HG02759 (cell line): Measurements from ENCODE around the gene FIBP.

Experiments used
- ATAC-seq: cut with Tn5 transposase; IDR thresholded peaks from one replicate; pipeline ENCODE4 v1.9.1; 2021; ENCODE audit warnings: mild to moderate bottlenecking, moderate library complexity; ENCODE audit not compliant: unreplicated experiment

FIBP gene

GRCh38 chr11:65860278-65861164 lies 27.8 kb downstream of the FIBP start, which contains the start of gene MUS81:
Gene MUS81 (plus strand): TSS chr11:65860433. CDS start chr11:65860754, 321 bp downstream.
- ATAC-seq = peak; percentile 28

GRCh38 chr11:65859812-65860277 lies 28.4 kb downstream of the FIBP start:
- no peak for ATAC-seq

DNA sequence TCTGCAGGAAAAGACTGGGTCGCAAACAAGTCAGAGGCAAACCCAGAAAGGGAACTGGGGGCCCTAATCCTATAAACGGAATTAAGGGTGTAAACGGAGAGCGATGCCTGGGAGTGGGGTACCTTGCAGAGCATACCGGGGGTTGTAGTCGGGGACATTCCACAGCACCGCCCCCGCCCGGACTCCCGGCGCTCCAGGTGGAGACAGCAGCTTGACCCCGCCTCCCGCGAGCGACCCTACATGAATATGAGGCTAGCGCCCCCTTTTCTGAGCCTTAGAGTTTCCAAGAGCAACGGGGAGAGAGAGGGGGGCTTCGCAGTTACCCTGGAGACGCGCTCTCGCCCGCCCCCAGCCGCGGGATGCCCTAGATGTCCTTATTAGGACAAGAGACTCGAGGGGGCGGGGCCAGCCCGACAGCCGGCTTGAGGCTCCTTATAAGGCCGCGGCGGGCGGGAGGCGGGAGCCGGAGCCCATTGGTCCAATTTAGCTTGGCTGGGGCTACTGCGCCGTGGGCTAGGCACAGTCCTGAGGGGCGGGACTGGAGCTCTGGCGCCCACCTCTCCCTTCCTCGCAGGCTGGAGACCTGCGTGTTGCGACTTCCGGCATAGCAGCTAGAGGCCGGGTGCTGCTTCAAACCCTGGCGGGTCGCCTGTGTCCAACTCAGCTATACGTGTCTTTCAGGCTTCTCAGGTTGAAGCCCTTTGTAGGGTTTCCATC lies 29.0 kb downstream of the FIBP start:
- peak; percentile 50 for ATAC-seq

DNA sequence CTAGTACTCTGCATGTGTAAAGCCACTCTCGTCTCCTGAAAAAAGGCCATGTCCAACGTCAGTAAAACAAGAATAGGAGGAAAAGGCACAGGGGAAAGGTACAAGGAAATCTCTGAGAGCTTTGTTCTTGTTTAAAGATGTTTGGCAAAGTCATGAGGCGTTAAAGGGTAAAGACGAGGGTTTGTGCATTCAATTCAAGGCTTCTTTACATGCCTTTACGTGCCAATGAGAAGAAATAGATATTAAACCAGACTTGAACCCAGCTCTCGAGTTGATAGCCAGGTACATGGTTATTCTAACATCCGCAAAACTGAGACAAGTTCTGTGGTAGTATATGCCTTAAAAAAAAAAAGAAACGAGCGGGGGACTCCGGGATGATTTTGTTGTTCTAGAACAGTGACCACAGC lies 29.6 kb downstream of the FIBP start:
- ATAC-seq = no peak

- ATAC-seq = peak; percentile 54
Measured at GRCh38 chr11:65857853-65858680, 30.2 kb downstream of the FIBP start, which contains the start of gene CFL1. Gene CFL1 (minus strand): TSS chr11:65858180. CDS start chr11:65858099, 81 bp downstream.

DNA sequence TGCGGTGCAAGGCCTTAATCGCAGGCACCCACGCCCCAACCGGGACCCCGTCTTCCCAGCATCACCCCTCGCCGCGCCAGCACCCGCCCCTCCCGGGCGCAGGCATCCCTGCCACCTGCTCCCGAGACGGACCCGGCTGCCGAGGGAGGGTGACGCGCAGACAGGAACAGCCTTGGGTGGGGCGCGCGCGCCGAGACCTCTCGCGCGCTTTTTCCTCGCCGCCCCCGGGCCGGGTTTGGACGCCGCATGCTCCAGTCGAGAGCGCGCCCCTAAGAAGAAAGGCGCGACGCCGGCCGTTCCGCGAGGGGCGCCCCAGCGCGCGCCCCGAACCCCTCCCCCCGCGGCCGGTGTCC lies 30.8 kb downstream of the FIBP start:
- peak; percentile 3 for ATAC-seq

GRCh38 chr11:65856689-65857499 lies 31.4 kb downstream of the FIBP start:
- ATAC-seq = peak; percentile 36

- no peak for ATAC-seq
Measured at GRCh38 chr11:65855927-65856363, 32.3 kb downstream of the FIBP start.

GRCh38 chr11:65854852-65855837 lies 33.1 kb downstream of the FIBP start:
- no peak for ATAC-seq

- no peak for ATAC-seq
Measured at GRCh38 chr11:65854161-65854592, 34.1 kb downstream of the FIBP start.

DNA sequence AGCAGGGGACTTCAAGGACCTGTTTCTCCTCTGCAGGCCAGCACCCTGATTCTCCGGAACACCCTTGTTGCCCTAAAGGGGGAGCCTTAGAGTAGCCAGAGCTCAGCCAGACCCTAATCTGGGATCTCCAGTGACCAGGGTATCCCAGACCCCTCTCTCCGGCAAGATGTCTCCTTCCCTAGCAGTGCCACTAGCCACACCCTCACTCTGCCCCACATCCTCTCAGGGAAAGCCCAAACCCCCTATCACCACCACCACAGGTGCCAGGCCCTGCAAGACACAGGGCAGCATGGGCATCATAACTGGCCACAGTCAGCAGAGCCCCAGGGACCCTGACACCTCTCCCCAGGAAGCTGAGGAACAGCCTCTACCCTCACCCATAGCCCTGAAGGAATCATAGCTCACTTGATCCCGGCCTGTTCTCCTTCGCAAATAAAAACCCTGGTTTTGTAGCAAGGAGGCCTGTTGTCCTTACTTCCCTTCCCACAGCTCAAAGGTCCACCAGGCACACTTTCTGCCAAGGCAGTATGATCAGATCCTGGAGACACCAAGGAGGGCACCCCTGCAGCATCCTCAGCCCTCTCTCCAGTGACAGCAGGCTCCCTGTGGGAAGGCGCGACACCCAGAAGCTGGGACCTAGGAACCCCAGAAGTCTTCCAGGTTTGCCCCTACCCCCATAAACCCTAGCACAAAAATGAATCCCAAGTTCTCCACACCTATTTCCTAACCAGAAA lies 34.9 kb downstream of the FIBP start:
- no peak for ATAC-seq

- ATAC-seq = no peak
Measured at GRCh38 chr11:65852508-65853245, 35.6 kb downstream of the FIBP start.

DNA sequence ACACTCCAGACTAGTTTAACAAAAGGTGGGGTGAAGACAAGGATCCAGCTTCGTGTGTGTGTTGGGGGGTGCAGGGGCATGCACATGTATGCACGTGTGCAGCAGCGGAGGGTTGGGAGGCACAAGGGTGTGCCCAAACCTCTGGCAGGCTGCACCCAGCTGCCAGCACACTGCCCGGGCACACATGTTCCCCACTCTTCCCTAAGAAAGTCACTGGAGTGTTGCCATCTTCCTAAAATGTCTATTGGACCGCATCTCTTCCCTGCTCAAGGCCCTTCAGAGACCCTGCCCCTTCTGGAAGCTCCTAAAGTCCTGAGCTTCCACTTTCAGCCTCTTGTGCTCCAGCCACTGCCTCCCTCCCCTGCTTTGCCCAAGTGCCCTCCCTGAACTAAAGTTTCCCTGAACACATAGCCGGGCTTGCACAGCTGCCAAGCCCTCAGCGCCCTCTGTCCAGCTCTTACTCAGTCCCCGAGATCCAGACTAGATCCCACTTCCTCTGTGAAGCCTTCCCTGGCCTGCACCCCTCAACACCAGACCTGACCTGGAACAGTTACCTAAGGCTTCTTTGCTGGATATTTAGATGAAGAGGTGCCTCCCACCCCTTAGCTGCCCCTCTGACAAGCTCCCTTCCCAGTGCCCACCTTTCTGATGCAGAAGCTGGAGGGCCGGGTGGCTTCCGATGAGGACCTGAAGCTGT lies 36.3 kb downstream of the FIBP start:
- ATAC-seq = no peak

DNA sequence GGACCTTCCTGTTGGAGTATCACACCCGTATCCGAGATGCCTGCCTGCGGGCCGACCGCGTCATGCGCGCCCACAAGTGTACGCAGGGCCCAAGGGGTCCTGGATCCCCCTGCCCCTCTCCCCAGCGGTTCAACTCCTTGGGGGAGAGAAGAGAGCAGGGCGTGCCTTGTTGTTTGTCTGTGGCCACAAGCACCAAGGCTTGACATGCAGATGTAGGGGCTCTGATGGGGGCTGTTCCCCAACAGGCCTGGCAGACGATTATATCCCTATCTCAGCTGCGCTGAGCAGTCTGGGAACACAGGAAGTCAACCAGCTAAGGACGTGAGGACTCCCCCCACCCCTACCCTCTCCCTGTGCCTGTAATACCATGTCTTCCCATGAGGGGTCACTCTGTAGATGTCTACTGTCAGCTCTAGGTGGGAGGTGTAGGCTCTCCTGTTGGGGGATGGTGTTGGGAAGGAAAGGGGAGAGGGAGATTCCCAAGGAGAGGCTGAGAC lies 37.1 kb downstream of the FIBP start:
- no peak for ATAC-seq

GRCh38 chr11:65850217-65851082 lies 37.8 kb downstream of the FIBP start:
- no peak for ATAC-seq

GRCh38 chr11:65849771-65850216 lies 38.5 kb downstream of the FIBP start:
- ATAC-seq = no peak
